T1000 (cell line): ENCODE data around the gene LMNB1.
"Not testable (repeated sequence)": the region's sequence is repeated elsewhere in the genome, so short reads cannot be mapped to it uniquely, and the experiment has no call there.

Experiments used
- DNase-seq: peaks from one replicate; lab custom pipeline; 2025; ENCODE audit warnings: mixed read lengths; lab: John Stamatoyannopoulos, UW

LMNB1 gene

GRCh38 chr5:126776499-126777256, at the start of gene LMNB1:
TSS of gene LMNB1 (plus strand) at chr5:126777136. CDS start at chr5:126777509, 373 bp downstream.
- DNase-seq, result peak; percentile 93

GRCh38 chr5:126732716-126733115, 44.2 kb upstream of the LMNB1 start:
- DNase-seq, result no peak

- DNase-seq, result not testable (repeated sequence)
Measured at GRCh38 chr5:126734573-126734972, 42.4 kb upstream of the LMNB1 start.

- no peak for DNase-seq
Measured at GRCh38 chr5:126736141-126736540, 40.8 kb upstream of the LMNB1 start.

- no peak for DNase-seq
Measured at GRCh38 chr5:126741361-126741760, 35.6 kb upstream of the LMNB1 start.

GRCh38 chr5:126742425-126742824, 34.5 kb upstream of the LMNB1 start:
- DNase-seq, result no peak

- DNase-seq, result no peak
Measured at GRCh38 chr5:126744836-126745235, 32.1 kb upstream of the LMNB1 start.

- no peak for DNase-seq
Measured at GRCh38 chr5:126745259-126745992, 31.5 kb upstream of the LMNB1 start.

GRCh38 chr5:126746290-126746689, 30.6 kb upstream of the LMNB1 start:
- DNase-seq, result no peak

- no peak for DNase-seq
Measured at GRCh38 chr5:126752081-126752785, 24.7 kb upstream of the LMNB1 start.

- no peak for DNase-seq
Measured at GRCh38 chr5:126753227-126753626, 23.7 kb upstream of the LMNB1 start.

GRCh38 chr5:126754609-126755008, 22.3 kb upstream of the LMNB1 start:
- DNase-seq, result no peak

GRCh38 chr5:126755593-126755992, 21.3 kb upstream of the LMNB1 start:
- no peak for DNase-seq

GRCh38 chr5:126757713-126758357, 19.1 kb upstream of the LMNB1 start:
- no peak for DNase-seq

GRCh38 chr5:126763371-126763770, 13.6 kb upstream of the LMNB1 start:
- no peak for DNase-seq

- no peak for DNase-seq
Measured at GRCh38 chr5:126769703-126770102, 7.2 kb upstream of the LMNB1 start.

- DNase-seq, result not testable (repeated sequence)
Measured at GRCh38 chr5:126773536-126773935, 3.4 kb upstream of the LMNB1 start.

GRCh38 chr5:126774595-126774994, 2.3 kb upstream of the LMNB1 start:
- not testable (repeated sequence) for DNase-seq

GRCh38 chr5:126777257-126777974, 480 bp downstream of the LMNB1 start:
- peak; percentile 32 for DNase-seq

GRCh38 chr5:126777975-126778674, 1.2 kb downstream of the LMNB1 start:
- peak; percentile 88 for DNase-seq
